RWPE1 (cell line): Measurements from ENCODE around the gene KIF1C.

Experiments used
- CTCF ChIA-PET: fragments of 350-600 bp; sonication (Branson Sonifier 250); formaldehyde crosslinking; extraction: SDS; loops from one replicate; lab custom pipeline; 2021; lab: Yijun Ruan, JAX
- POLR2A ChIA-PET: fragments of 400-600 bp; formaldehyde crosslinking; extraction: SDS; loops from one replicate; lab custom pipeline; 2020; ENCODE audit warnings: antibody characterized with exemption; ENCODE audit not compliant: low non-redundant PET; lab: Yijun Ruan, JAX
- DNase-seq: peaks from one replicate; pipeline ENCODE4 v3.0.0; 2012; ENCODE audit warnings: low spot score
- H3K27ac ChIP-seq: fragments of 450-650 bp; 2 replicates; pipeline ENCODE4 v1.5.1; 2017
- CTCF ChIP-seq: fragments of 450-650 bp; conservative IDR thresholded peaks from 2 replicates; pipeline ENCODE4 v1.5.1; 2017; ENCODE audit warnings: low read depth, mild to moderate bottlenecking

The KIF1C gene

GRCh38 chr17:4950746-4951204, 47.0 kb upstream of the KIF1C start, which contains the start of gene ENO3:
ENO3 (plus strand) TSS chr17:4951119; CDS start chr17:4951830, 711 bp downstream.
- POLR2A ChIA-PET, result interaction anchor here (1.8 kb wide), 1 partner anchor 17 kb away, joined by 5 read pairs; the partner anchor contains the start of gene SPAG7
- peak within 1 kb of the TSS; percentile 100 for H3K27ac ChIP-seq
- TF ChIP-seq CTCF, result no peak
- CTCF ChIA-PET, result interaction anchor here (1.5 kb wide), 1 partner anchor 37 kb away, joined by 3 read pairs; the partner anchor contains the start of gene CAMTA2
- no peak for DNase-seq

GRCh38 chr17:4951486-4951885, 46.3 kb upstream of the KIF1C start:
- CTCF ChIA-PET, result interaction anchor here (1.5 kb wide), 1 partner anchor 36 kb away, joined by 3 read pairs; the partner anchor contains the start of gene CAMTA2
- POLR2A ChIA-PET, result interaction anchor here (0.6 to 1.8 kb wide), 2 partner anchors 14 to 16 kb away, joined by 4 to 5 read pairs; partner anchors contain the start of gene SPAG7
- TF ChIP-seq CTCF, result no peak
- DNase-seq, result no peak
- peak overlapping the region; percentile 100 for H3K27ac ChIP-seq

- no peak for DNase-seq
- peak overlapping the region; percentile 100 for H3K27ac ChIP-seq
- no peak for TF ChIP-seq CTCF
- POLR2A ChIA-PET, result no interaction called here
- CTCF ChIA-PET, result interaction anchor here (1.1 kb wide), 1 partner anchor 34 kb away, joined by 4 read pairs; the partner anchor contains the start of gene CAMTA2
Observed at GRCh38 chr17:4953451-4953961, 44.2 kb upstream of the KIF1C start.

- no peak overlapping the region for H3K27ac ChIP-seq
- ChIA-PET CTCF (no interaction called here), POLR2A (interaction anchor here (0.8 kb wide), 1 partner anchor 43 kb away, joined by 5 read pairs; the partner anchor contains the start of gene KIF1C)
- TF ChIP-seq CTCF, result no peak
- DNase-seq, result no peak
Observed at GRCh38 chr17:4955091-4955490, 42.7 kb upstream of the KIF1C start.

GRCh38 chr17:4956493-4957061, 41.2 kb upstream of the KIF1C start:
- peak overlapping the region; percentile 37; the same call in 1 of the 2 replicates for H3K27ac ChIP-seq
- POLR2A ChIA-PET, result interaction anchor here (0.7 kb wide), 1 partner anchor 10 kb away, joined by 3 read pairs; no protein-coding TSS in a partner anchor
- DNase-seq, result no peak
- CTCF ChIA-PET, result interaction anchor here (0.6 kb wide), 1 partner anchor 39 kb away, joined by 3 read pairs; no protein-coding TSS in a partner anchor
- TF ChIP-seq CTCF, result no peak

GRCh38 chr17:4958102-4958501, 39.6 kb upstream of the KIF1C start:
- peak overlapping the region; percentile 37 for H3K27ac ChIP-seq
- ChIA-PET POLR2A (no interaction called here), CTCF (interaction anchor here (0.6 kb wide), 1 partner anchor 32 kb away, joined by 4 read pairs; no protein-coding TSS in a partner anchor)
- no peak for TF ChIP-seq CTCF
- DNase-seq, result no peak
